ENCODE data around the gene RNF123. TPM values are rescaled to one million over a fixed set of nuclear protein-coding genes. Genes with fewer than 3 reads are reported as not detected.

Gene RNF123
- total and polyA plus RNA-seq, 2 experiments from 2014 or later: 14.6 to 32.5 TPM

GRCh38 chr3:49719214-49719884 lies 30.0 kb downstream of the RNF123 start, which contains the start of gene AMIGO3:
TSS of gene AMIGO3 (minus strand) at chr3:49719684. CDS start at chr3:49719465, 219 bp downstream.
- ATAC-seq (peak; percentile 58), DNase-seq (ENCODE audit: low spot score) (peak; percentile 99)
- peak within 1 kb of the TSS; percentile 88 for H3K27ac Mint-ChIP-seq
- peaks cover 40% of the 10 kb centered on the region for H3K27me3 Mint-ChIP-seq (ENCODE audit: insufficient read depth, low read depth, poor library complexity)
- Histone ChIP-seq H3K27ac (ENCODE audit: low read depth) (peak within 1 kb of the TSS; percentile 27; the same call in 1 of the 2 replicates), H4K20me1 (replicated peaks; ENCODE audit: insufficient read depth) (peaks cover 7% of the 10 kb centered on the region; the same call in 1 of the 2 replicates), H3K4me2 (peak within 1 kb of the TSS; percentile 95), H3K36me3 (ENCODE audit: insufficient read depth) (peaks cover 5% of the 10 kb centered on the region; the same call in 1 of the 2 replicates), H3K4me3 (peak within 1 kb of the TSS; percentile 77), H3K4me1 (ENCODE audit: insufficient read depth) (no peaks in the 10 kb centered on the region; the same call in 1 of the 2 replicates), H3F3A (replicated peaks; ENCODE audit: low read depth) (peaks cover 9% of the 10 kb centered on the region), H3K27me3 (ENCODE audit: insufficient read depth) (no peaks in the 10 kb centered on the region), H2AFZ (0 out of 2 replicates have a peak within 1 kb of the TSS, but pooled peaks have one; percentile 56), H3K9me2 (ENCODE audit: insufficient read depth) (no peaks in the 10 kb centered on the region), H3K79me2 (replicated peaks; ENCODE audit: insufficient read depth) (no peaks in the 10 kb centered on the region; the same call in 1 of the 2 replicates)
- H3K36me3 Mint-ChIP-seq (ENCODE audit: low read depth): peaks cover 25% of the 10 kb centered on the region
- TF ChIP-seq ZNF331 (CRISPR knock-in tag; IDR thresholded peaks at IDR 0.05; ENCODE audit: low read depth) (no peak), STAT1 (IDR thresholded peaks at IDR 0.05; ENCODE audit: unreplicated experiment) (no peak), EZH2phosphoT487 (IDR thresholded peaks at IDR 0.05; ENCODE audit: unreplicated experiment) (no peak), CTCF (conservative IDR thresholded peaks at IDR 0.05; ENCODE audit: low read depth in 2 of 2) (peak; percentile 36 to 41), EZH2 (IDR thresholded peaks at IDR 0.05; ENCODE audit: low read depth, unreplicated experiment) (no peak), JUNB (IDR thresholded peaks at IDR 0.05; ENCODE audit: unreplicated experiment) (no peak), POLR2AphosphoS5 (IDR thresholded peaks at IDR 0.05; ENCODE audit: low read depth) (peak; percentile 93), NANOG (IDR thresholded peaks at IDR 0.05; ENCODE audit: borderline replicate concordance) (no peak)
- TF ChIP-seq, protein P1, sequence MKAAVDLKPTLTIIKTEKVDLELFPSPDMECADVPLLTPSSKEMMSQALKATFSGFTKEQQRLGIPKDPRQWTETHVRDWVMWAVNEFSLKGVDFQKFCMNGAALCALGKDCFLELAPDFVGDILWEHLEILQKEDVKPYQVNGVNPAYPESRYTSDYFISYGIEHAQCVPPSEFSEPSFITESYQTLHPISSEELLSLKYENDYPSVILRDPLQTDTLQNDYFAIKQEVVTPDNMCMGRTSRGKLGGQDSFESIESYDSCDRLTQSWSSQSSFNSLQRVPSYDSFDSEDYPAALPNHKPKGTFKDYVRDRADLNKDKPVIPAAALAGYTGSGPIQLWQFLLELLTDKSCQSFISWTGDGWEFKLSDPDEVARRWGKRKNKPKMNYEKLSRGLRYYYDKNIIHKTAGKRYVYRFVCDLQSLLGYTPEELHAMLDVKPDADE (IDR thresholded peaks at IDR 0.05): peak; percentile 17; the same call in 1 of the 2 replicates
- TF ChIP-seq, protein P2, sequence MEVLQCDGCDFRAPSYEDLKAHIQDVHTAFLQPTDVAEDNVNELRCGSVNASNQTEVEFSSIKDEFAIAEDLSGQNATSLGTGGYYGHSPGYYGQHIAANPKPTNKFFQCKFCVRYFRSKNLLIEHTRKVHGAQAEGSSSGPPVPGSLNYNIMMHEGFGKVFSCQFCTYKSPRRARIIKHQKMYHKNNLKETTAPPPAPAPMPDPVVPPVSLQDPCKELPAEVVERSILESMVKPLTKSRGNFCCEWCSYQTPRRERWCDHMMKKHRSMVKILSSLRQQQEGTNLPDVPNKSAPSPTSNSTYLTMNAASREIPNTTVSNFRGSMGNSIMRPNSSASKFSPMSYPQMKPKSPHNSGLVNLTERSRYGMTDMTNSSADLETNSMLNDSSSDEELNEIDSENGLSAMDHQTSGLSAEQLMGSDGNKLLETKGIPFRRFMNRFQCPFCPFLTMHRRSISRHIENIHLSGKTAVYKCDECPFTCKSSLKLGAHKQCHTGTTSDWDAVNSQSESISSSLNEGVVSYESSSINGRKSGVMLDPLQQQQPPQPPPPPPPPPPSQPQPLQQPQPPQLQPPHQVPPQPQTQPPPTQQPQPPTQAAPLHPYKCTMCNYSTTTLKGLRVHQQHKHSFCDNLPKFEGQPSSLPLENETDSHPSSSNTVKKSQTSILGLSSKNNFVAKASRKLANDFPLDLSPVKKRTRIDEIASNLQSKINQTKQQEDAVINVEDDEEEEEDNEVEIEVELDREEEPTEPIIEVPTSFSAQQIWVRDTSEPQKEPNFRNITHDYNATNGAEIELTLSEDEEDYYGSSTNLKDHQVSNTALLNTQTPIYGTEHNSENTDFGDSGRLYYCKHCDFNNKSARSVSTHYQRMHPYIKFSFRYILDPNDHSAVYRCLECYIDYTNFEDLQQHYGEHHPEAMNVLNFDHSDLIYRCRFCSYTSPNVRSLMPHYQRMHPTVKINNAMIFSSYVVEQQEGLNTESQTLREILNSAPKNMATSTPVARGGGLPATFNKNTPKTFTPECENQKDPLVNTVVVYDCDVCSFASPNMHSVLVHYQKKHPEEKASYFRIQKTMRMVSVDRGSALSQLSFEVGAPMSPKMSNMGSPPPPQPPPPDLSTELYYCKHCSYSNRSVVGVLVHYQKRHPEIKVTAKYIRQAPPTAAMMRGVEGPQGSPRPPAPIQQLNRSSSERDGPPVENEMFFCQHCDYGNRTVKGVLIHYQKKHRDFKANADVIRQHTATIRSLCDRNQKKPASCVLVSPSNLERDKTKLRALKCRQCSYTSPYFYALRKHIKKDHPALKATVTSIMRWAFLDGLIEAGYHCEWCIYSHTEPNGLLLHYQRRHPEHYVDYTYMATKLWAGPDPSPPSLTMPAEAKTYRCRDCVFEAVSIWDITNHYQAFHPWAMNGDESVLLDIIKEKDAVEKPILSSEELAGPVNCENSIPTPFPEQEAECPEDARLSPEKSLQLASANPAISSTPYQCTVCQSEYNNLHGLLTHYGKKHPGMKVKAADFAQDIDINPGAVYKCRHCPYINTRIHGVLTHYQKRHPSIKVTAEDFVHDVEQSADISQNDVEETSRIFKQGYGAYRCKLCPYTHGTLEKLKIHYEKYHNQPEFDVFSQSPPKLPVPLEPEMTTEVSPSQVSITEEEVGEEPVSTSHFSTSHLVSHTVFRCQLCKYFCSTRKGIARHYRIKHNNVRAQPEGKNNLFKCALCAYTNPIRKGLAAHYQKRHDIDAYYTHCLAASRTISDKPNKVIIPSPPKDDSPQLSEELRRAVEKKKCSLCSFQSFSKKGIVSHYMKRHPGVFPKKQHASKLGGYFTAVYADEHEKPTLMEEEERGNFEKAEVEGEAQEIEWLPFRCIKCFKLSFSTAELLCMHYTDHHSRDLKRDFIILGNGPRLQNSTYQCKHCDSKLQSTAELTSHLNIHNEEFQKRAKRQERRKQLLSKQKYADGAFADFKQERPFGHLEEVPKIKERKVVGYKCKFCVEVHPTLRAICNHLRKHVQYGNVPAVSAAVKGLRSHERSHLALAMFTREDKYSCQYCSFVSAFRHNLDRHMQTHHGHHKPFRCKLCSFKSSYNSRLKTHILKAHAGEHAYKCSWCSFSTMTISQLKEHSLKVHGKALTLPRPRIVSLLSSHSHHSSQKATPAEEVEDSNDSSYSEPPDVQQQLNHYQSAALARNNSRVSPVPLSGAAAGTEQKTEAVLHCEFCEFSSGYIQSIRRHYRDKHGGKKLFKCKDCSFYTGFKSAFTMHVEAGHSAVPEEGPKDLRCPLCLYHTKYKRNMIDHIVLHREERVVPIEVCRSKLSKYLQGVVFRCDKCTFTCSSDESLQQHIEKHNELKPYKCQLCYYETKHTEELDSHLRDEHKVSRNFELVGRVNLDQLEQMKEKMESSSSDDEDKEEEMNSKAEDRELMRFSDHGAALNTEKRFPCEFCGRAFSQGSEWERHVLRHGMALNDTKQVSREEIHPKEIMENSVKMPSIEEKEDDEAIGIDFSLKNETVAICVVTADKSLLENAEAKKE (CRISPR knock-in tag; IDR thresholded peaks at IDR 0.05): no peak
- H3K4me3 Mint-ChIP-seq: peak within 1 kb of the TSS; percentile 85
- H3K4me1 Mint-ChIP-seq: peaks cover 19% of the 10 kb centered on the region
- peaks cover 6% of the 10 kb centered on the region; the same call in 1 of the 3 replicates for H3K9me3 Mint-ChIP-seq

Measured in GM23338 (cell line).